Panc1 (cell line): ENCODE measurements around the gene VWA5B2. TPM values are rescaled to one million over a fixed set of nuclear protein-coding genes. Genes with fewer than 3 reads are reported as not detected.

ENCODE experiments used
- ATAC-seq: fragments of 200-7000 bp; cut with Tn5 transposase; 2 replicates; pipeline ENCODE4 v1.9.1; 2020; ENCODE audit warnings: mild to moderate bottlenecking, moderate library complexity
- BruUV-seq: library from RNA; stranded (reverse); fragments of 400-500 nt; replicated peaks from 2 replicates; lab custom pipeline; 2021; lab: Mats Ljungman, UMichigan
- CTCF ChIA-PET: fragments of 300-600 bp; sonication (Branson Sonifier 250); formaldehyde crosslinking; loops from one replicate; lab custom pipeline; 2022; ENCODE audit warnings: antibody characterized with exemption; lab: Charles Lee
- POLR2A ChIA-PET: fragments of 300-600 bp; sonication (Branson Sonifier 250); formaldehyde crosslinking; loops from one replicate; lab custom pipeline; 2022; ENCODE audit warnings: antibody characterized with exemption; lab: Charles Lee
- DNase-seq: peaks from one replicate; pipeline ENCODE4 v3.0.0-alpha.2; 2010; ENCODE audit warnings: low read depth, low spot score
- H3K27ac ChIP-seq: 2 replicates; pipeline ENCODE4 v1.5.1; 2011; ENCODE audit warnings: mild to moderate bottlenecking, low read length, inconsistent platforms
- H3K27me3 ChIP-seq: fragments of 200-500 bp; sonication (Bioruptor generic); 2 replicates; pipeline ENCODE4 v1.6.0; 2014; ENCODE audit warnings: low read length, inconsistent platforms; ENCODE audit not compliant: control insufficient read depth, insufficient read depth
- H3K36me3 ChIP-seq: fragments of 200-500 bp; sonication (Bioruptor generic); 2 replicates; pipeline ENCODE4 v1.5.1; 2014; ENCODE audit warnings: inconsistent platforms, mild to moderate bottlenecking, low read length, moderate library complexity; ENCODE audit not compliant: control insufficient read depth, insufficient read depth
- H3K4me1 ChIP-seq: 2 replicates; pipeline ENCODE4 v1.5.1; 2011; ENCODE audit warnings: inconsistent platforms, mild to moderate bottlenecking, low read length, moderate library complexity; ENCODE audit not compliant: control insufficient read depth, insufficient read depth
- H3K4me3 ChIP-seq, 2 experiments: 2 replicates each; pipeline ENCODE4 v1.5.1; 2011 to 2012; ENCODE audit warnings: low read depth in 2 of 2, low read length in 2 of 2, mild to moderate bottlenecking in 2 of 2, inconsistent platforms in 1 of 2, moderate library complexity in 1 of 2
- H3K9me3 ChIP-seq: fragments of 200-500 bp; sonication (Bioruptor generic); 2 replicates; pipeline ENCODE4 v1.5.1; 2014; ENCODE audit warnings: low read depth, mild to moderate bottlenecking, inconsistent platforms, low read length, moderate library complexity; ENCODE audit not compliant: control insufficient read depth, insufficient read depth
- CTCF ChIP-seq: fragments of 450-650 bp; IDR thresholded peaks from 2 replicates; pipeline ENCODE4 v1.5.1; 2017; ENCODE audit warnings: mild to moderate bottlenecking
- POLR2AphosphoS5 ChIP-seq: IDR thresholded peaks from 2 replicates; pipeline ENCODE4 v1.6.1; 2012; ENCODE audit warnings: mild to moderate bottlenecking, low read depth, low read length, moderate library complexity
- REST ChIP-seq, 2 experiments: IDR thresholded peaks; 2 replicates each; pipeline ENCODE4 v1.6.1; 2011 to 2012; ENCODE audit warnings: low read depth in 2 of 2, control low read depth in 1 of 2, low read length in 1 of 2, mild to moderate bottlenecking in 1 of 2, moderate library complexity in 1 of 2; ENCODE audit not compliant: insufficient read depth in 1 of 2
- SIN3A ChIP-seq: IDR thresholded peaks from 2 replicates; pipeline ENCODE4 v1.6.1; 2012; ENCODE audit warnings: low read depth, mild to moderate bottlenecking, low read length, moderate library complexity, borderline replicate concordance; ENCODE audit not compliant: insufficient read depth
- TCF7L2 ChIP-seq: IDR thresholded peaks from 2 replicates; pipeline ENCODE4 v1.6.1; 2011; ENCODE audit warnings: mild to moderate bottlenecking, low read depth, low read length, inconsistent platforms
- in situ Hi-C: cut with HindIII; loops from 2 replicates; pipeline ENCODE4 v1.10.0; 2016; ENCODE audit warnings: low sequenced_read_pairs, low pct_unique_long_range_greater_than_20kb
- intact Hi-C: fragments of 100-400 bp; cut with micrococcal nuclease; formaldehyde crosslinking; loops from one replicate; pipeline ENCODE4 v1.10.0; 2022; ENCODE audit not compliant: unreplicated experiment
- total RNA-seq: library from RNA; stranded (reverse); gene quantifications from one replicate; pipeline ENCODE4 v1.2.1, GENCODE V29; 2021; ENCODE audit not compliant: unreplicated experiment

VWA5B2 gene
- total RNA-seq, 1 experiment from 2014 or later, result 0.28 TPM

GRCh38 chr3:184234671-184235380, 5.4 kb downstream of the VWA5B2 start:
- DNase-seq (no peak), ATAC-seq (no peak)
- Histone ChIP-seq H3K27ac (no peak overlapping the region), H3K9me3 (no peaks in the 10 kb centered on the region), H3K4me3 (no peak overlapping the region), H3K4me1 (no peaks in the 10 kb centered on the region; the same call in 1 of the 2 replicates), H3K36me3 (peaks cover under 1% of the 10 kb centered on the region; the same call in 1 of the 2 replicates), H3K27me3 (peaks cover 7% of the 10 kb centered on the region; the same call in 1 of the 2 replicates)
- BruUV-seq, result no TSS peak
- POLR2A ChIA-PET, result no interaction called here
- intact Hi-C loops, result no loop called here
- CTCF ChIA-PET, result no interaction called here
- in situ Hi-C loops, result no loop called here
- TF ChIP-seq CTCF (no peak), SIN3A (no peak), REST (IDR thresholded peaks at IDR 0.05; ENCODE audit: insufficient read depth in 1 of 2, low read depth in 2 of 2, low read length in 1 of 2) (no peak), TCF7L2 (no peak), POLR2AphosphoS5 (no peak)

DNA sequence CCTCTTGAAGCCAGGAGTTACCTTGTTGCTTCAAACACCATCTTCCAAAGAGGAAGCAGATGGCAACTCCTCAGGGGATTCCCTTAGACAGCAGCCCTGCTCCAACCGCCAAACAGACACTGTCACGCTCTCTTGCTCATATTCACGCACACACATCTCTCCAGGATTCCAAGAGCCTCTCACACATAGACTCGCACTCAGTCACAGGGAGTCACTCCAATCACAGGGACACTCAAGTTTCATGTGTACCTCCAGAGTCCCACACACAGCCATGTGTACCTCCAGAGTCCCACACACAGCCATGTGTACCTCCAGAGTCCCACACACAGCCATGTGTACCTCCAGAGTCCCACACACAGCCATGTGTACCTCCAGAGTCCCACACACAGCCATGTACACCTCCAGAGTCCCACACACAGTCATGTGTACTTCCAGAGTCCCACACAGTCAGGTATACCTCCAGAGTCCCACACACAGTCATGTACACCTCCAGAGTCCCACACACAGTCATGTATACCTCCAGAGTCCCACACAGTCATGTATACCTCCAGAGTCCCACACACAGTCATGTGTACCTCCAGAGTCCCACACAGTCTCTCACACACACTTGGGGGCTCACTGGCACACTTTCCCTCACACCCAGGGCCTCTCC, 6.1 kb downstream of the VWA5B2 start:
- Histone ChIP-seq H3K4me1 (no peaks in the 10 kb centered on the region; the same call in 1 of the 2 replicates), H3K9me3 (no peaks in the 10 kb centered on the region), H3K27me3 (peaks cover 7% of the 10 kb centered on the region; the same call in 1 of the 2 replicates), H3K27ac (no peak overlapping the region), H3K36me3 (no peaks in the 10 kb centered on the region), H3K4me3 (no peak overlapping the region)
- intact Hi-C loops, result no loop called here
- ChIA-PET CTCF (no interaction called here), POLR2A (no interaction called here)
- ATAC-seq, result no peak
- no peak for DNase-seq
- TF ChIP-seq TCF7L2 (no peak), CTCF (no peak), SIN3A (no peak), REST (IDR thresholded peaks at IDR 0.05; ENCODE audit: insufficient read depth in 1 of 2, low read depth in 2 of 2, low read length in 1 of 2) (no peak), POLR2AphosphoS5 (no peak)
- in situ Hi-C loops, result no loop called here
- BruUV-seq, result no TSS peak
